ENCODE results near the gene ADAM19. TPM values are rescaled to one million over a fixed set of nuclear protein-coding genes. Genes with fewer than 3 reads are reported as not detected.

Gene ADAM19
- total RNA-seq, 1 experiment from 2014 or later: 3.5 TPM

DNA sequence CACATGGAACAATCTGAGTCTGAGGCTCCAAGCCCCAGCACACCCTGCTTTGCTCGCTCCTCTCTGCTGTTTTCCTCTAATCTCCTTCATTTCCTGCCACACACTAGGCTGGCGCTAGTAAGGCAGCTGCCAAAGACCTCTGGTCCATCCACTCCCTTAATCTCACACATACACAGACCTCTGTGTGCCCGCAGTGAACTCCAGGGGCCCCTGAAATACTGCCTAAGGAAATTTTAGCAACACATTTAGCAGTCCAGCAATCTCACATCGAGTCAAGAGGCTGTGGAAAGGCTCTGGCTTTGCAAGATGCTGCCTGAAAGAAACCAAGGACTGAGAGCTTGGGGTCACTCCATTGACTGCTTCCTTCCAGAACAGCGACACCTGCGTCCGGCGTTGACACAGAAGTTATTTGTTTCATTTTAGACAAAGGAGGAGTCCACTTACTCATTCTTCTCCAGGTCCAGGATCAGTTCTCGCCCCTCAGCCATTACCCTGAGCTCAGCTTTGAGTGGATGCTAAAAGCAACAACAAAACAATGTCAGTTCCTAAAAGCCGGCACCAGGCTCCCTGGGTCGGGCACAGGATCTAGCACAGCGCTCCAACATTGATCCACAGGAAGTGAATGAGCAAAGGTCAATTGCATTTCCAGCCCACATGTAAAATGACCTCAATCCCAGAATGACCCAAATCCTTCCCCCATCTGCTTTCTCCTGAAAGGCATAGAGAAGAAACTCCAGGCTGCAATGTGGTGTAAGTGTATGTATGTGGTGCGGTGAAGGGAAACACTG, 11.5 kb downstream of the ADAM19 start:
- in situ Hi-C loops (cut with HindIII; ENCODE audit: low pct_unique_long_range_greater_than_20kb, low sequenced_read_pairs): no loop called here
- POLR2A ChIA-PET: no interaction called here
- no peak overlapping the region for H3K27ac ChIP-seq (ENCODE audit: low read length)

DNA sequence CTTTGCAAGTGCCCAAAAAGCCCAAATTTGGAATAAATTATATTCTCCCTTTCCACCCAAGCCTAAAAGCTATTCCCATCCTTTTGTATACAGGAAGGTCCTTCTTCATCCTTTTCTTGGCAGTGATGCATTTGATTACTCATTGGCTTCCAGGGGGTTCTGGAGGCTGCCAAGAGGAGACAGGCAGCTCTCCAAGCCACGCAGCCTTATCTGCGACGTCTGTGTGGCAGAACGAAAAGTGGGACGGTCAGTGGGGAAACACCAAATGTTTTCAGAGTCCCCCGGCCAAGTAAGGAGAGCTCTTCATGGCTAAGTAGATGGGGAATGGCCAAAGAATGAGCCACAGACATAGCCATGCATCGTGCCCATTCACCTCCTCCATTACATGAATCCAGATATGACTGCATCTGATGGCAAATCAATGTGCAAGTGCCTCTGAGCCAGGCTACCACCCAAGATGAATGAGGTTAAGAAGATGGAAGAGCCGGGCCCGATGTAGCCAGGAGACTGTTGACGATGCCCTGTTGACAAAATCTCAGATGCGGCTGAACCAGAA, 12.1 kb downstream of the ADAM19 start:
- POLR2A ChIA-PET: no interaction called here
- H3K36me3 ChIP-seq (ENCODE audit: control insufficient read depth, insufficient read depth, low read length): no peaks in the 10 kb centered on the region

More for the DNA sequence above, 11.5 kb downstream of the ADAM19 start:
- H3K4me3 ChIP-seq (ENCODE audit: low read depth in 2 of 2, low read length in 2 of 2): no peak overlapping the region
- no peaks in the 10 kb centered on the region for H3K36me3 ChIP-seq (ENCODE audit: control insufficient read depth, insufficient read depth, low read length)
- H3K27me3 ChIP-seq (ENCODE audit: control insufficient read depth, insufficient read depth, low read length): no peaks in the 10 kb centered on the region
- CTCF ChIA-PET: no interaction called here
- BruUV-seq (replicated peaks): no TSS peak
- DNase-seq (ENCODE audit: low read depth, low spot score) (no peak), ATAC-seq (peak; percentile 62)
- intact Hi-C loops (cut with micrococcal nuclease; ENCODE audit: unreplicated experiment): no loop called here
- no peaks in the 10 kb centered on the region for H3K4me1 ChIP-seq (ENCODE audit: control insufficient read depth, insufficient read depth, low read length)
- no peaks in the 10 kb centered on the region for H3K9me3 ChIP-seq (ENCODE audit: control insufficient read depth, insufficient read depth, low read depth, low read length)
- TF ChIP-seq, protein P1, sequence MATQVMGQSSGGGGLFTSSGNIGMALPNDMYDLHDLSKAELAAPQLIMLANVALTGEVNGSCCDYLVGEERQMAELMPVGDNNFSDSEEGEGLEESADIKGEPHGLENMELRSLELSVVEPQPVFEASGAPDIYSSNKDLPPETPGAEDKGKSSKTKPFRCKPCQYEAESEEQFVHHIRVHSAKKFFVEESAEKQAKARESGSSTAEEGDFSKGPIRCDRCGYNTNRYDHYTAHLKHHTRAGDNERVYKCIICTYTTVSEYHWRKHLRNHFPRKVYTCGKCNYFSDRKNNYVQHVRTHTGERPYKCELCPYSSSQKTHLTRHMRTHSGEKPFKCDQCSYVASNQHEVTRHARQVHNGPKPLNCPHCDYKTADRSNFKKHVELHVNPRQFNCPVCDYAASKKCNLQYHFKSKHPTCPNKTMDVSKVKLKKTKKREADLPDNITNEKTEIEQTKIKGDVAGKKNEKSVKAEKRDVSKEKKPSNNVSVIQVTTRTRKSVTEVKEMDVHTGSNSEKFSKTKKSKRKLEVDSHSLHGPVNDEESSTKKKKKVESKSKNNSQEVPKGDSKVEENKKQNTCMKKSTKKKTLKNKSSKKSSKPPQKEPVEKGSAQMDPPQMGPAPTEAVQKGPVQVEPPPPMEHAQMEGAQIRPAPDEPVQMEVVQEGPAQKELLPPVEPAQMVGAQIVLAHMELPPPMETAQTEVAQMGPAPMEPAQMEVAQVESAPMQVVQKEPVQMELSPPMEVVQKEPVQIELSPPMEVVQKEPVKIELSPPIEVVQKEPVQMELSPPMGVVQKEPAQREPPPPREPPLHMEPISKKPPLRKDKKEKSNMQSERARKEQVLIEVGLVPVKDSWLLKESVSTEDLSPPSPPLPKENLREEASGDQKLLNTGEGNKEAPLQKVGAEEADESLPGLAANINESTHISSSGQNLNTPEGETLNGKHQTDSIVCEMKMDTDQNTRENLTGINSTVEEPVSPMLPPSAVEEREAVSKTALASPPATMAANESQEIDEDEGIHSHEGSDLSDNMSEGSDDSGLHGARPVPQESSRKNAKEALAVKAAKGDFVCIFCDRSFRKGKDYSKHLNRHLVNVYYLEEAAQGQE (IDR thresholded peaks at IDR 0.05; ENCODE audit: insufficient read depth in 1 of 2, low read depth in 2 of 2, low read length in 1 of 2): no peak
- TF ChIP-seq SIN3A (IDR thresholded peaks at IDR 0.05; ENCODE audit: borderline replicate concordance, insufficient read depth, low read depth, low read length): no peak
- no peak for TF ChIP-seq TCF7L2 (IDR thresholded peaks at IDR 0.05; ENCODE audit: low read depth, low read length)
- TF ChIP-seq, protein P2, sequence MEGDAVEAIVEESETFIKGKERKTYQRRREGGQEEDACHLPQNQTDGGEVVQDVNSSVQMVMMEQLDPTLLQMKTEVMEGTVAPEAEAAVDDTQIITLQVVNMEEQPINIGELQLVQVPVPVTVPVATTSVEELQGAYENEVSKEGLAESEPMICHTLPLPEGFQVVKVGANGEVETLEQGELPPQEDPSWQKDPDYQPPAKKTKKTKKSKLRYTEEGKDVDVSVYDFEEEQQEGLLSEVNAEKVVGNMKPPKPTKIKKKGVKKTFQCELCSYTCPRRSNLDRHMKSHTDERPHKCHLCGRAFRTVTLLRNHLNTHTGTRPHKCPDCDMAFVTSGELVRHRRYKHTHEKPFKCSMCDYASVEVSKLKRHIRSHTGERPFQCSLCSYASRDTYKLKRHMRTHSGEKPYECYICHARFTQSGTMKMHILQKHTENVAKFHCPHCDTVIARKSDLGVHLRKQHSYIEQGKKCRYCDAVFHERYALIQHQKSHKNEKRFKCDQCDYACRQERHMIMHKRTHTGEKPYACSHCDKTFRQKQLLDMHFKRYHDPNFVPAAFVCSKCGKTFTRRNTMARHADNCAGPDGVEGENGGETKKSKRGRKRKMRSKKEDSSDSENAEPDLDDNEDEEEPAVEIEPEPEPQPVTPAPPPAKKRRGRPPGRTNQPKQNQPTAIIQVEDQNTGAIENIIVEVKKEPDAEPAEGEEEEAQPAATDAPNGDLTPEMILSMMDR (IDR thresholded peaks at IDR 0.05): no peak
- no peak for TF ChIP-seq POLR2AphosphoS5 (IDR thresholded peaks at IDR 0.05; ENCODE audit: low read depth, low read length)

More for the DNA sequence above, 12.1 kb downstream of the ADAM19 start:
- CTCF ChIA-PET: no interaction called here
- DNase-seq (ENCODE audit: low read depth, low spot score) (no peak), ATAC-seq (no peak)
- H3K4me3 ChIP-seq (ENCODE audit: low read depth in 2 of 2, low read length in 2 of 2): no peak overlapping the region
- H3K4me1 ChIP-seq (ENCODE audit: control insufficient read depth, insufficient read depth, low read length): no peaks in the 10 kb centered on the region
- intact Hi-C loops (cut with micrococcal nuclease; ENCODE audit: unreplicated experiment) (no loop called here), in situ Hi-C loops (cut with HindIII; ENCODE audit: low pct_unique_long_range_greater_than_20kb, low sequenced_read_pairs) (no loop called here)
- H3K27ac ChIP-seq (ENCODE audit: low read length): no peak overlapping the region
- TF ChIP-seq, protein P1 (IDR thresholded peaks at IDR 0.05; ENCODE audit: insufficient read depth in 1 of 2, low read depth in 2 of 2, low read length in 1 of 2): no peak
- TF ChIP-seq, protein P2 (IDR thresholded peaks at IDR 0.05): no peak
- TF ChIP-seq POLR2AphosphoS5 (IDR thresholded peaks at IDR 0.05; ENCODE audit: low read depth, low read length) (no peak), SIN3A (IDR thresholded peaks at IDR 0.05; ENCODE audit: borderline replicate concordance, insufficient read depth, low read depth, low read length) (no peak), TCF7L2 (IDR thresholded peaks at IDR 0.05; ENCODE audit: low read depth, low read length) (no peak)
- BruUV-seq (replicated peaks): no TSS peak
- no peaks in the 10 kb centered on the region for H3K27me3 ChIP-seq (ENCODE audit: control insufficient read depth, insufficient read depth, low read length)
- no peaks in the 10 kb centered on the region for H3K9me3 ChIP-seq (ENCODE audit: control insufficient read depth, insufficient read depth, low read depth, low read length)

All from Panc1 (cell line).